ENCODE data around the gene CHIT1.

- no peak for TF ChIP-seq CTCF (IDR thresholded peaks at IDR 0.05)
- TF ChIP-seq POLR2A (IDR thresholded peaks at IDR 0.05) = no peak
Measured at GRCh38 chr1:203175827-203176241, 53.6 kb downstream of the CHIT1 start.

All from uterus (tissue), 2 donors.